OCI-LY3 (cell line): ENCODE measurements around the gene CRABP1.

Source experiments
- EZH2phosphoT487 ChIP-seq: fragments of 200-600 bp; shearing (Covaris generic); IDR thresholded peaks from 2 replicates; pipeline ENCODE4 v1.6.1; 2018; ENCODE audit warnings: antibody characterized with exemption, mixed run types, low read depth
- TF ChIP-seq, protein P1 (sequence below): fragments of 200-600, 300-600 bp; sonication (generic); IDR thresholded peaks from 2 replicates; pipeline ENCODE4 v1.5.1; 2014; ENCODE audit warnings: antibody characterized with exemption, low read length, low read depth

DNA sequence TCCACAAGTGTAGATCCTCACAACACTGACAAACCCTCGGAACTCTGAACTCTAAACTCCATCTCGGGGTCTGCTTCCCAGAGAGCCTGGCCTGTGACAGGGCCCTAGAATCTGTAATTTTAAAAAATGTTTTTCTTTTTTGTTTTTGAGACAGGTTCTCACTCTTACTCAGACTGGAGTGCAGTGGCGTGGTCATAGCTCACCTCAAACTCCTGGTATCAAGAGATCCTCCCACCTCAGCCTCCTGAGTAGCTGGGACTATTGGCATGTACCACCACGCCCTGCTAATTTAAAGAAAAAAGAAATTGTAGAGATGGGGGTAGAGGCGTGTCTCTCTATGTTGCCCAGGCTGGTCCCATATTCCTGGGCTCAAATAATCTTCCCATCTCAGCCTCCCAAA lies 26.2 kb downstream of the CRABP1 start:
- TF ChIP-seq, protein P1, sequence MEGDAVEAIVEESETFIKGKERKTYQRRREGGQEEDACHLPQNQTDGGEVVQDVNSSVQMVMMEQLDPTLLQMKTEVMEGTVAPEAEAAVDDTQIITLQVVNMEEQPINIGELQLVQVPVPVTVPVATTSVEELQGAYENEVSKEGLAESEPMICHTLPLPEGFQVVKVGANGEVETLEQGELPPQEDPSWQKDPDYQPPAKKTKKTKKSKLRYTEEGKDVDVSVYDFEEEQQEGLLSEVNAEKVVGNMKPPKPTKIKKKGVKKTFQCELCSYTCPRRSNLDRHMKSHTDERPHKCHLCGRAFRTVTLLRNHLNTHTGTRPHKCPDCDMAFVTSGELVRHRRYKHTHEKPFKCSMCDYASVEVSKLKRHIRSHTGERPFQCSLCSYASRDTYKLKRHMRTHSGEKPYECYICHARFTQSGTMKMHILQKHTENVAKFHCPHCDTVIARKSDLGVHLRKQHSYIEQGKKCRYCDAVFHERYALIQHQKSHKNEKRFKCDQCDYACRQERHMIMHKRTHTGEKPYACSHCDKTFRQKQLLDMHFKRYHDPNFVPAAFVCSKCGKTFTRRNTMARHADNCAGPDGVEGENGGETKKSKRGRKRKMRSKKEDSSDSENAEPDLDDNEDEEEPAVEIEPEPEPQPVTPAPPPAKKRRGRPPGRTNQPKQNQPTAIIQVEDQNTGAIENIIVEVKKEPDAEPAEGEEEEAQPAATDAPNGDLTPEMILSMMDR = no peak
- no peak for TF ChIP-seq EZH2phosphoT487
